Activated CD8-positive, alpha-beta memory T cell treated with anti-CD3 and anti-CD28 coated beads for 4 hours (primary cell): Measurements from ENCODE around the gene BCAP29.
"Not testable (repeated sequence)": the region's sequence is repeated elsewhere in the genome, so short reads cannot be mapped to it uniquely, and the experiment has no call there.

Experiments used
- DNase-seq, 2 donors: peaks; one replicate each; pipeline ENCODE4 v3.0.0-alpha.2; 2020; ENCODE audit warnings: low read depth in 2 of 2

BCAP29 gene

DNA sequence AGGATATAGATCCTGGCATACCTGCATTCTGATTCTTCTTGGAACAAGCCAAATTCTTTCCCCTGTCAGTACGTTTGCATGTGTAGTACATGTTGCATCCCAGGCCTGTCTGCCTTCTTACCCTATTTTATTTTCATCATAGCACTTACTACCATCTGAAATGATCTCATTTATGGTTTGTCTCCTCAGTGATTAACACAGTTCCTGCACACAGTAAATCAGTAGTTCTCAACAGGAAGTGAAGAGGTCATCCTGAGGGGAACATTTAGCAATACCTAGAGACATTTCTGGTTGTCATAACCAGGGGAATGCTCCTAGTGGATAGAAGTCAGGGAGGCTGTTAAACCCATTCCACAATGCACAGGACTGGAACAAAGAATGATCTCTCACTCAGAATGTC lies 42.4 kb downstream of the BCAP29 start:
- no peak for DNase-seq

DNA sequence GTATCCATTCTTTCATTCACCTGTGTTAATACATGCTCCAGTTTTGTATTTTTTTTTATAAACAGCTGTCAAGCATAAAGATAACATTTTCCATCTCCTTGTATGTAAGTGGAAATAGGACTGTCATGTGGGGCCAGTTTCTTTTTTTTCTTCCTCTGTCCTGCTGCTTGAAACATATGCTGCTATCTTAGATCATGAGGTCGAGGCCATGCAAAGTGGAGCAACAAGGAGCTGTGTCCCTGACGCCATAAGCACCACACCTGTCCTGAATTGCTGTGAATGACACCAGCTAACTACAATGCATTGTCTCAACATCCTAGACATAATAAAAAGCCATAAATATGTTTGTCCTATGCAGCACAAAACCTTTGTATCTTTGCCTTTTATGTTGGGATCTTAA lies 42.8 kb downstream of the BCAP29 start:
- no peak for DNase-seq

DNA sequence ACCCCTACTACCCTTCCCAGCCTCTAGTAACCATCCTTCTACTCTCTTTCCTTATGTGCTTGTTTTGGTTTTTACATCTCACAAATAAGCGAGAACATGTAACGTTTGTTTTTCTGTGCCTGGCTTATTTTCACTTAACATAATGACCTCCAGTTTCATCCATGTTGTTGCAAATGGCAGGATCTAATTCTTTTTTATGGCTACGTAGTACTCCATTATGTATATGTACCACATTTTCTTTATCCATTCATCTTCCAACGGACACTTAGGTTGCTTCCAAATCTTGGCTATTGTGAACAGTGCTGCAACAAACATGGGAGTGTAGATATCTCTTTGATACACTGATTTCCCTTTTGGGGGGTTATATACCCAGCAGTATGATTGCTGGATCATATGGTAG lies 47.0 kb downstream of the BCAP29 start:
- no peak for DNase-seq

DNA sequence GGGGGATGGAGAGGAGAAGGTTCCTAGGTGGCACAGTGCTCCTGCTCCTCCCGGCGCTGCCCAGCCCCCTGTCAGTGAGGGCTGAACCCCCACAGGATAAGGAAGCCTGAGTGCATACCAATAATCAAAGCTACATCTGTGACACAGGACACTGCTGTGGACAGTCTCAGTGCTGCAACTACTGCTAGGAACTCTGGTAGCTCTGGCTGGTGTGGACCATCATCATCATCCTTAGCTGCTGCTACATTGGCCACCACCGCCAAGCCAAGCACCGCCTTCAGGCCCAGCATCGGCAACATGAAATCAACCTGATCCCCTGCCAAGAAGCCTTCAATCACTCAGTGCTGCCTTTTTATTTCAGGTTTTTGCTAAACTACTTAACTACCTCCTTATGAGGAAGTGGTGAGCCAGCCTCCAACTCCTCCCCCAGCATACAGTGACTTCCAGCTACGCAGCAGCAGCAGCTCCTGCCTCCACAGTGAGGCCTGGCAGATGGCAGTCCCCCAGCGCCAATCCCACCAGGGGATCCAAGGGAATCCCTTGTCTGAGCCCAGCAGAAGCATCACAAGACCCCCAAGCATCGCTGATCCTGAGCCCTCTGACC lies 48.5 kb downstream of the BCAP29 start:
- no peak for DNase-seq

DNA sequence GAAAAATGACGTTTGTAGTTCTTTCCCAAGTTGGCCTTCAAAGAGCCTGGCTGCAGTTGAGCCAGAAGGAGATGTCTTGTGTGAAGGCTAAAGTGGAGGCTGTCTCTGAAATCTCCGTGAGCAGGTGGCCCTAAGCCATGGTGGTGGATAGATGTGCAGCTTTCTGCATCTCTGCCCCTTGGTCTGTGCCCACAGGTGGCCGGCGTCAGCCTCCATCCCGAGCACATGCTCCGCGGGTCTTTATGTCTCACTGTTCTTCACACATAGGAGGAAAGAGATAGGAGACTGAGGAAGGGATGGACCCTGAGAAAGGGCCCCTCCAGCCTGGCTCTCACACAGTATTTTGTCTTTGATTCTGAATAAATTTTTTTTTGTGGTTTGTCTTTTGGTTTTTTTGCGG lies 50.3 kb downstream of the BCAP29 start:
- no peak for DNase-seq

DNA sequence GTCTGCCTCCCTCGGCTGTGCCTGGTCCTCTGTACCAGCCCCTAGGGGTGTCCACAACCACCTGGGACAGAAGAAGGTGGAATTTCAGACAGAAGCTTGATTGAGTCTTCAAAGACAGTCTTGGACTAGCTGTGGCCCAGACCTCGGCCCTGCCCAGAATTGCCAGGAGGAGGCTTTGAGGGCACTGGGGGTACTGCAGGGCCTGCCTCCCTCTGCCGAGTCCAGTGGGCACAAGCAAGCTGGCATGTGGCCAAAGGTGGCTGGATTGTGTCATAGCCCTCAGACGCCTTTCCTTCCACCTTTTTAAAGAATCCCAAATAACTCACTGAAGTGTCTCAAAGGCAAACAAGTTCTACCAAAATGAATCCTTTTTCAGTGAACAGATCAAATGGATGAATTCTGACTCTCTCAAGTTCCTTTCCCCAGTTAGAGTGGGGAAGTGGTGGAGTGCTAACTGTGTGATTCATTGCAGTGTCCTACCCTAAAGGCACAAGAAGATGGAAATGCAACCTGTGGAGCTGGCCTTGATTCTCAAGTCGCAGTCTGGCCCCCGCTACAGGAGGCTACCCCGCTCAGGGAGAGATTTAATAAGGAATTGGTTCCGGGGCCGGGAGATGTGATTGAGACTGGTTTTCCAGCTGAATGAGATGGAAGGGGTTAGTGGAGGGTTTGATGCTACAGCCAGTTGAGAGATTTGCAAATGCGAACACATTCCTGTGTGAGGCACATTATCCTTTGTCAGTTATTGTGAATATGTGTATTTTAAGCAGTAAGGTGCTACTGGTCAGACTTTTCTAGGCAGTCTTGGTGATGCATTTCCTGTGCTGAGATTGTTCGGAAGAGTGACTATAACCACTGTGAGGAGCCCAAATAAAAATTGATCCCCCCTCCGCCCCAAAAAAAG lies 51.8 kb downstream of the BCAP29 start:
- no peak for DNase-seq

DNA sequence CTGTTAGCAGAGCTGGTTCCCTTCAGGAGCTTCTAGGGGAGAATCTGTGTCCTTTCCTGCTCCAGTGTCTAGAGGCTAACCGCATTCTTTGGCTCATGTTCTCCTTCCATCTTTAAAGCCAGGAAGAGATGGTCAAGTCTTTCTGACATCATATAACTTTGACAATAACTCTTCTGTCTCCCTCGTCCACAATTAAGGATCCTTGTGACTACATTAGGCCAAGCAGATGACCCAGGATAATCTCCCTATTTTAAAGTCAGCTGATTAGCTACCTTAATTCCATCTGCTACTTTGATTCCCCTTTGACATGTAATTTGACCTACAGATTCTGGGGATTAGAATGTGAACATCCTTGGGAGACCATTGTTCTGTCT lies 52.4 kb downstream of the BCAP29 start:
- DNase-seq, result no peak

DNA sequence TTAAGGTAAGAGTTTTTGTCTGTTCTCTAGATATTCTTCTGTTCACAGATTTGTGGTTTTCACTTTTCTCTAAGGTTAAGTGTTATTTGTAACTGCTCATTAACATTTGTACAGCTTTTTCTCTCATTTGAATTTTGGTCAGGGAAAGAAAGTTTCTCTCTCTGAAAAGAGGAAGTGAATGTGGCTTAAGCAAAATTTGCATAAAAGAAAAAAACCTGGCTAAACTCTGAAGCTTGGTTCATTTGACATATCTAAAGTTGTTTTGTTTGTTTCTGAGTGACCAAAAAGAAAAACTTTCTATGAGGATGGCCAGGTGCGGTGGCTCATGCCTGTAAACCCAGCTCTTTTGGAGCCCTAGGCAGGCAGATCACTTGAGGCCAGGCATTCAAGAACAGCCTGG lies 58.5 kb downstream of the BCAP29 start:
- no peak for DNase-seq

DNA sequence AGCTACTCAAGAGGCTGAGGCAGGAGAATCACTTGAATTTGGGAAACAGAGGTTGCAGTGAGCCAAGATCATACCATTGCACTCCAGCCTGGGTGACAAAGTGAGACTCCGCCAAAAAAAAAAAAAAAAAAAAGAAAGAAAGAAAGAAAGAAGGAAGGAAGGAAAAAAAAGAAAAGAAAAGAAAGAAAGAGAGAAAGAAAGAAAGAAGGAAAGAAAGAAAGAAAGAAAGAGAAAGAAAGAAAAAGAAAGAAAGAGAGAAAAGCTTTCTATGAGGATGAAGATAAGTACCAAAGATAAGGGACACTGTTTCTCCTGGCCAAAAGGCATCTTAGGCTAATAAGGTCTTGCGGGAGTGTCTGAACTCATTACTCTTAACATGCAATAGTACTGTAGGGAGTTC lies 59.0 kb downstream of the BCAP29 start:
- DNase-seq, result not testable (repeated sequence)

DNA sequence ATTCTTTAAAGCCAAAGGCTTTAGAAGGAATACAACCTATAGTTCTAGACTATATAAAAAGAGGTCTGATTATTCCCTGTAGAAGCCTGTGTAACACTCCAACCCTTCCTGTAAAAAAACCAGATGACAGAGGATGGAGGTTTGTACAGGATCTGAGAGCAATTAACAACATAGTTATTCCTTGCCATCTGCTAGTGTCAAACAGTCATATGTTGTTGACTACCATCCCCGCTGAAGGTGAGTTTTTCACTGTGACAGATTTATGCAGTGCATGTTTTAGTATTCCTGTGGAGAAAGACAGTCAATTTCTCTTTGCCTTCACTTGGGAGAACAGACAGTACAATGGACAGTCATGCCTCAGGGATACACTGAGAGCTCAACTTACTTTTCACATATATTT lies 61.6 kb downstream of the BCAP29 start:
- no peak for DNase-seq

DNA sequence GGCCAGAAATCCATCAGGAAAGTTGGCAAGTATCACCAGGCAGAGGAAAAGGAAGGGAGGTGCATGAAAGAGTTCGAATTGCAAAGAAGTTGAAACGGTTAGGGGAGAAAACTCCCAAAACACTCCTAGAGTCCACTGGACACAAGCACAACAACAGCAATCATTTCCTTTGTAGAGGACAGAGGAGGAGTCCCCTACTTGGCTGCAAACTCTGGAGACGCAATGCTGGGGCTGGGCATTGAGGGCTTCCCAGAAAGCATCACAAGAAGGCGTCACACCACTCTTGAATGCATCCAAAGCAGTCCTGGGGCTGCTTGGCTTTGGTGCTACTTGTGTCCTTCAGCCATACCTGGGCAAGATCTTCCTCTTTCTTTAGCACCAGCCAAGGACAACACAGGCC lies 62.5 kb downstream of the BCAP29 start:
- DNase-seq, result no peak

DNA sequence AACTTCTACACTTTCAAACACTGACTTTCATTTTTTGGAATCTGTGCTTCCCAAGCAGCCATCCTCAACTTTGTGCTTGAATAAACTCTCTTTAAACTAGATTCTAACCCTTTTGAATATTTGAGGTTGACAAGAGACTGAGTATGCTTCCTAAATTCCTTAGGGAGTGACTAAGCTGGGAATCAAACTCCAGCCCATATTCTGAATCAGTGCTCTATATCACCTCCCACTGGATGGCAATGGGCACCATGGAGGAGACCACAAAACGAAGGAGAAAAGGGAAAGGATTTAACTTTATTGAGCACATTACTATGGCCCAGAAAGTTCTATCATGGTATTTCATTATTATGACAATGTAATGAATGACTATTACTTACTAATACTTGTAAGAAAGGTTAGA lies 63.4 kb downstream of the BCAP29 start:
- DNase-seq, result no peak

DNA sequence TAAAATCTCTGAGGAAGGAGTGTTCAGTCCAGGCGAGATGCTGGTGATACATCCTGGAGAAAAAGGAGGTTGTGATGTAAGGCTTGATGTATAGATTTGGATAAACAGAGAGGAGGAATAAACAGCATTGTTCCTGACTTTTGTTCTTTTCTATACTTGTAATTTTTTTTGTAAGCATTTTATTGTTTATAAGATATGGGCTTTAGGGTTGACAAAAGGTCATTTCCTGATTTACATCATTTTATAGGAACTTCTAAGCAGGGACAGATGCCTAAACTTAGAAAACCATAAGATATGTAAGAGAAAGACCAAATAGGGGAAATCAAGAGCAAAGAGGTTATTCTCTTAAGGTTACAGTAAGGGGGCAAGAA lies 63.9 kb downstream of the BCAP29 start:
- no peak for DNase-seq

DNA sequence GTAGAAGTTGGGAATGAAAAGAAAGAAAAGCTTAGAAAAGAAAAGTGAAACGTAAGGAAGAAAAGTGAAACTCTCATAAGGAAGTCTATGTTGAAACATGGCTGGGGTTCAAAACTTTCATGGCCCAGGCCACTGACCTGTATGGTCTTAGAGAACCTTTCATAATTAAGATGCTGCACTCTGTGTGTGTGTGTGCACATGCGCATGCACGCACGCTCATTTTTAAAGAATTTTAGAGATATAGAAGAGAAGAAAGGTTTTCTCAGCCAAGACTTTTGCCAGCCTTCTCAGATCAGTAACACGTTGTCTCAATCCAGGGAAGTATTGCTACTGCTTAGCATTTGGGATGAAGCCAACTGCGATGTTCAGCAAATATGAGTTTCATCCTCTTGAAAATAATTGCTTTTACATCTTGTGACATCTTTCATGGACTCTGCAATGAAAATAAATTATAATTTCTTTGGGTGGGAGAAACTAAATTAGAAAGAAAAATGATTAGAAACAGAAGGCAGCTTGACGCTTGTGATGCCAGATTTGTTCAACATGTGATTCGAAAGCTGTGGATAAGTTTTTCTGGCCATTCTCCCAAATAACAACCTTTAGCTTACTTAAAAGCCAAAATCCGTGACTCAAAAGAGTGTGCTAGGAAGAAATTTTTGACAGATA lies 64.4 kb downstream of the BCAP29 start:
- DNase-seq, result no peak

DNA sequence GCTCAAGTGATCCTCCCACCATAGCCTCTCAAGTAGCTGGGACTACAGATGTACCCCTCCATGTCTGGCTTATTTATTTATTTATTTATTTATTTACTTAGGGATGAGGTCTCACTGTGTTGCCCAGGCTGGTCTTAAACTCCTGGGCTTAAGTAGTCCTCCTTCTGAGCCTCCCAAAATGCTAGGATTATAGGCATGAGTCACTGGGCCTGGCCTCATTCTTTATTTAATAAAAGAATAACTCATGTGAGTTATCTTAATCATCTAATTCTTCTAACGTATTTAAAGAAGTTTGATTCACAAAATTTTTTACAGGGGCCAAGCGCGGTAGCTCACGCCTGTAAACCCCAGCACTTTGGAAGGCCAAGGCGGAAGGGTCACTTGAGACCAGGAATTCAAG lies 72.6 kb downstream of the BCAP29 start:
- no peak for DNase-seq

DNA sequence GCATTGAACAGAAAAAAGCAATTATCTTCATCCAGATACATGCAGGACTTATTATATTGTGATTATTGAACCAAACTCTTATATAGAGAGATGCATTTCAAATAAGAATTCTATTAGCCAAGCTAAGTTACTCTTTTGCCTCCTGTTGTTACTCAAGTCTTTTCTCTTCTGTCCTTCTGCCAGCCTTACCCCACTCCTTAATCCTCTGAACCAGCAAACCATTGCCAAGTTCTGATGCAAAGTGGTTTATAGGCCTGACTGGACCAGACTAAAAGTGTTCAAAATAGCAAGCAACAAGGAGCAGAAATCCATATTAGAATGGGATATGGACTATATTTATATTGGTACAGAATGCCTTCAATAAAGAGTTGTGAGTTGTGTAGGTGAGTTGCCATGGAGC lies 78.4 kb downstream of the BCAP29 start:
- DNase-seq, result no peak

DNA sequence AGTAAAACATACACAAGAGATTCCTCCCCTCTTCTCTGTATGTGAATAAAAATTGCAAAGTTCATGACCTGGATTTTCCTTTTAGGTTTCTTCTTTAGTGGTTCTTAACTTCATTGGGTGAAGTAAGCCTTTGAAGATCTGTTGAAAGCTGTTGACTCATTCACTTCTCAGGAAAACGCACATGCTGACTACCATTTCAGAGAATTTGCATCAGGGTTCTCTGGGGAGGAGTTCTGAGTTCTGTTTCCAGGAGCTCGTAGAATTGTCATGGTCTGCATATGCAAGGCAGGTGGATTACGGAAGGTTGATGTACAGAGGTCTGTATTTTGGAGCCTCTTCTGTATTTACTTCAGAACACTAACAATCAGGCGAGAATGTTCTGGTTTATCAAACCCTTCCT lies 79.6 kb downstream of the BCAP29 start:
- DNase-seq, result no peak

DNA sequence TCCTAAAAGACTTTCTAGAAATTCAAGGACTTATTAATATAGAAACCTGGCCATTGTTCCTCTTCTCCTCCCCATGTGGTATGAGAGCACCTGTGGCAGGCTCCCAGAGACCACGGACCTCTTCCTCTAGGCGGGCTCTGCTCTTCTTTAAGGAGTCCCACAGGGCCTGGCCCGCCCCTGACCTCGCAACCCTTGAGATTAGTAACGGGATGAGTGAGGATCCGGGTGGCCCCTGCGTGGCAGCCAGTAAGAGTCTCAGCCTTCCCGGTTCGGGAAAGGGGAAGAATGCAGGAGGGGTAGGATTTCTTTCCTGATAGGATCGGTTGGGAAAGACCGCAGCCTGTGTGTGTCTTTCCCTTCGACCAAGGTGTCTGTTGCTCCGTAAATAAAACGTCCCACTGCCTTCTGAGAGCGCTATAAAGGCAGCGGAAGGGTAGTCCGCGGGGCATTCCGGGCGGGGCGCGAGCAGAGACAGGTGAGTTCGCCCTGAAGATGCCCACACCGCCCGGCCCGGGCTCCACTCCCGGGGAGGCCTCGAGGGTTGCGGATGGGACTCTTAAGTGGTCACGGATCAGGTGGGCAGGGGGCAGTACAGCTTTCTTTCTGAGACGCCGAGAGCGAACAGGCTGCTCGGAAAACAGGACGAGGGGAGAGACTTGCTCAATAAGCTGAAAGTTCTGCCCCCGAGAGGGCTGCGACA lies 80.5 kb downstream of the BCAP29 start, which contains the start of gene SLC26A4:
Gene SLC26A4, plus strand, starts transcription at position 448 of the 700 bp plus-strand sequence. CDS start 814 bp downstream, outside the sequence.
- no peak for DNase-seq

DNA sequence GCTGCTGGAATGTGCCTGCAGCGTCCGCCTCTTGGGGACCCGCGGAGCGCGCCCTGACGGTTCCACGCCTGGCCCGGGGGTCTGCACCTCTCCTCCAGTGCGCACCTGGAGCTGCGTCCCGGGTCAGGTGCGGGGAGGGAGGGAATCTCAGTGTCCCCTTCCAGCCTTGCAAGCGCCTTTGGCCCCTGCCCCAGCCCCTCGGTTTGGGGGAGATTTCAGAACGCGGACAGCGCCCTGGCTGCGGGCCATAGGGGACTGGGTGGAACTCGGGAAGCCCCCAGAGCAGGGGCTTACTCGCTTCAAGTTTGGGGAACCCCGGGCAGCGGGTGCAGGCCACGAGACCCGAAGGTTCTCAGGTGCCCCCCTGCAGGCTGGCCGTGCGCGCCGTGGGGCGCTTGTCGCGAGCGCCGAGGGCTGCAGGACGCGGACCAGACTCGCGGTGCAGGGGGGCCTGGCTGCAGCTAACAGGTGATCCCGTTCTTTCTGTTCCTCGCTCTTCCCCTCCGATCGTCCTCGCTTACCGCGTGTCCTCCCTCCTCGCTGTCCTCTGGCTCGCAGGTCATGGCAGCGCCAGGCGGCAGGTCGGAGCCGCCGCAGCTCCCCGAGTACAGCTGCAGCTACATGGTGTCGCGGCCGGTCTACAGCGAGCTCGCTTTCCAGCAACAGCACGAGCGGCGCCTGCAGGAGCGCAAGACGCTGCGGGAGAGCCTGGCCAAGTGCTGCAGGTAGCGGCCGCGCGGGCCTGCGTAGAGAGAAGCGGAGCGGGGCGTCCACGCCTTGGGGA lies 81.2 kb downstream of the BCAP29 start:
- DNase-seq, result no peak

DNA sequence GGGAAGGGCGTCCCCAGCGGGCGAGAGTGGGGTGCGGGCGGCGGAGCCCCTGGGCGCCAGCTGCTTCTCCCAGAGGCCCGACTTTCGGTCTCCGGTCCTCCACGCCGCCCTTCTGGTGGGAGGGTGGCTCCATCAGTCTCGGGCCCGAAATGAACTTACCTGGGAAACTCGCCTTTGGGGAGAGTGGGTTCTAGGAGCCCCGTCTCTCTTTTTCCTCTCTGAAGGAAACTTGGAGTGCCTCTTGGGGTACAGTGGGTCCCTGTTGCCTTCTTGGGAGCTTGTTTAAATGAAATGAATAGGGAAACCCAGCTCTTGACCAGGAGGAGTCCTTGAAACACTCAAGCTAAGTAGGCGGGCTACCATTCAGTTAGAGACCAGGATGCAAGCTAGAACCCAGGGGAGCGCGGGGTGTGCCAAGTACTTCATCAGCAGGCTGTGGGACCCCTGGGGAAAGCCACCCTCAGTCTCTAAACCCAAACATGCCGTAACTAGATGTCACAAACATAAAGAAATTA lies 81.9 kb downstream of the BCAP29 start:
- no peak for DNase-seq

DNA sequence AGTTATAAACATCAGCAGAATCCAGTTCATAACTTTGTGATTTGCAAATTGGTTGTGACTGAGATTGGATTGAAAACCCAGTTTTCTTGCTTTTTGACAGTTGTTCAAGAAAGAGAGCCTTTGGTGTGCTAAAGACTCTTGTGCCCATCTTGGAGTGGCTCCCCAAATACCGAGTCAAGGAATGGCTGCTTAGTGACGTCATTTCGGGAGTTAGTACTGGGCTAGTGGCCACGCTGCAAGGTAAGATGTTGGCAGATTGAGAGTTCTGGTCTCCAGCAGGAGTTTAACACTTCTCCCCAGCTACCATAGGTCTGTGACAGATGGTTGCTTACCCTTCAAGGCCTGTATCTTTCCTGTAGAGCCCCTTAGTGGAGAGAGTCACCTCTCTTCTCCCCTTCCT lies 83.2 kb downstream of the BCAP29 start:
- no peak for DNase-seq
